Loucy (cell line): ENCODE data around the gene HBP1.

ENCODE experiments used
- H2AFZ ChIP-seq: fragments of 200-600 bp; sonication (generic); 2 replicates; pipeline ENCODE4 v1.6.0; 2016; ENCODE audit warnings: antibody characterized with exemption, mild to moderate bottlenecking, low read length, moderate library complexity
- H3F3A ChIP-seq: fragments of 200-600 bp; 2 replicates; pipeline ENCODE4 v1.6.0; 2016; ENCODE audit warnings: antibody characterized with exemption, low read depth, mild to moderate bottlenecking
- H3K27me3 ChIP-seq: fragments of 200-600 bp; sonication (generic); 2 replicates; pipeline ENCODE4 v1.6.1; 2014; ENCODE audit warnings: low read length, mild to moderate bottlenecking; ENCODE audit not compliant: insufficient read depth, poor library complexity, severe bottlenecking
- H3K36me3 ChIP-seq: fragments of 200-600 bp; sonication (generic); 2 replicates; pipeline ENCODE4 v1.6.1; 2016; ENCODE audit warnings: low read length; ENCODE audit not compliant: insufficient read depth
- H3K4me1 ChIP-seq: fragments of 200-600 bp; sonication (generic); 2 replicates; pipeline ENCODE4 v1.5.1; 2014; ENCODE audit warnings: low read length, mild to moderate bottlenecking; ENCODE audit not compliant: insufficient read depth, poor library complexity, severe bottlenecking
- H3K4me2 ChIP-seq: fragments of 200-600 bp; sonication (generic); 2 replicates; pipeline ENCODE4 v1.6.0; 2014; ENCODE audit warnings: antibody characterized with exemption, low read length, low read depth, mild to moderate bottlenecking; ENCODE audit not compliant: poor library complexity, severe bottlenecking
- H3K4me3 ChIP-seq: fragments of 200-600 bp; sonication (generic); 2 replicates; pipeline ENCODE4 v1.5.1; 2014; ENCODE audit warnings: low read length, mild to moderate bottlenecking, mixed read lengths; ENCODE audit not compliant: poor library complexity, severe bottlenecking
- H3K79me2 ChIP-seq: fragments of 200-600 bp; sonication (generic); 2 replicates; pipeline ENCODE4 v1.6.1; 2014; ENCODE audit warnings: low read length; ENCODE audit not compliant: insufficient read depth
- H3K9ac ChIP-seq: fragments of 200-600 bp; sonication (generic); 2 replicates; pipeline ENCODE4 v1.6.0; 2014; ENCODE audit warnings: mild to moderate bottlenecking, low read depth, low read length, moderate library complexity; ENCODE audit not compliant: poor library complexity, severe bottlenecking
- H3K9me2 ChIP-seq: fragments of 200-600 bp; sonication (generic); replicated peaks from 2 replicates; pipeline ENCODE4 v1.6.1; 2016; ENCODE audit warnings: low read depth, low read length, mixed read lengths
- H3K9me3 ChIP-seq: fragments of 200-600 bp; sonication (generic); 2 replicates; pipeline ENCODE4 v1.6.1; 2014; ENCODE audit warnings: mild to moderate bottlenecking, antibody characterized with exemption, low read length, low read depth; ENCODE audit not compliant: insufficient read depth
- H4K20me1 ChIP-seq: fragments of 200-600 bp; sonication (generic); 2 replicates; pipeline ENCODE4 v1.6.0; 2014; ENCODE audit warnings: antibody characterized with exemption, low read length, mild to moderate bottlenecking; ENCODE audit not compliant: insufficient read depth, poor library complexity, severe bottlenecking
- CTCF ChIP-seq: fragments of 200-600 bp; sonication (generic); conservative IDR thresholded peaks from 2 replicates; pipeline ENCODE4 v1.5.1; 2014; ENCODE audit warnings: mild to moderate bottlenecking, antibody characterized with exemption, low read length
- EZH2phosphoT487 ChIP-seq: fragments of 200-600 bp; IDR thresholded peaks from 2 replicates; pipeline ENCODE4 v1.6.1; 2018; ENCODE audit warnings: antibody characterized with exemption, mild to moderate bottlenecking, moderate library complexity, borderline replicate concordance

HBP1 gene

GRCh38 chr7:107196834-107197610, 28.2 kb downstream of the HBP1 start:
- TF ChIP-seq EZH2phosphoT487 (no peak), CTCF (no peak)
- H3K4me2 ChIP-seq = no peak overlapping the region

GRCh38 chr7:107201795-107202450, 33.1 kb downstream of the HBP1 start:
- Histone ChIP-seq H4K20me1 (no peaks in the 10 kb centered on the region), H3F3A (no peaks in the 10 kb centered on the region), H3K9me2 (no peaks in the 10 kb centered on the region), H3K27me3 (no peaks in the 10 kb centered on the region), H3K79me2 (no peaks in the 10 kb centered on the region), H3K9me3 (no peaks in the 10 kb centered on the region), H3K36me3 (peaks cover 81% of the 10 kb centered on the region; the same call in 1 of the 2 replicates), H2AFZ (no peak overlapping the region), H3K4me3 (no peak overlapping the region), H3K4me2 (no peak overlapping the region), H3K9ac (no peak overlapping the region), H3K4me1 (no peaks in the 10 kb centered on the region)
- TF ChIP-seq CTCF (peak; percentile 63), EZH2phosphoT487 (no peak)

More at GRCh38 chr7:107196834-107197610, 28.2 kb downstream of the HBP1 start:
- no peak overlapping the region for H2AFZ ChIP-seq
- H3K4me3 ChIP-seq = no peak overlapping the region
- H3K4me1 ChIP-seq = no peaks in the 10 kb centered on the region
- H4K20me1 ChIP-seq = no peaks in the 10 kb centered on the region
- no peaks in the 10 kb centered on the region for H3K27me3 ChIP-seq
- H3F3A ChIP-seq = no peaks in the 10 kb centered on the region
- H3K79me2 ChIP-seq = no peaks in the 10 kb centered on the region
- H3K9me2 ChIP-seq = no peaks in the 10 kb centered on the region
- H3K36me3 ChIP-seq = peaks cover 58% of the 10 kb centered on the region; the same call in 1 of the 2 replicates
- no peaks in the 10 kb centered on the region for H3K9me3 ChIP-seq
- H3K9ac ChIP-seq = no peak overlapping the region

GRCh38 chr7:107203607-107204006, 34.8 kb downstream of the HBP1 start:
- Histone ChIP-seq H2AFZ (no peak overlapping the region), H3K9me2 (no peaks in the 10 kb centered on the region), H4K20me1 (no peaks in the 10 kb centered on the region), H3K4me3 (no peak overlapping the region), H3K9ac (no peak overlapping the region), H3K79me2 (no peaks in the 10 kb centered on the region), H3F3A (no peaks in the 10 kb centered on the region), H3K9me3 (no peaks in the 10 kb centered on the region), H3K36me3 (peaks cover 79% of the 10 kb centered on the region; the same call in 1 of the 2 replicates), H3K27me3 (no peaks in the 10 kb centered on the region), H3K4me2 (no peak overlapping the region), H3K4me1 (no peaks in the 10 kb centered on the region)
- no peak for TF ChIP-seq CTCF
- TF ChIP-seq EZH2phosphoT487 = no peak
